ENCODE results near the gene FDXACB1. TPM values are rescaled to one million over a fixed set of nuclear protein-coding genes. Genes with fewer than 3 reads are reported as not detected.

The FDXACB1 gene
- total and polyA plus RNA-seq, 7 experiments from 2014 or later: 2.7 to 11.3 (median 5.8) TPM

- ChIA-PET CTCF (interaction anchor here (1.2 kb wide), 1 partner anchor 24 kb away, joined by 3 read pairs; no protein-coding TSS in a partner anchor), POLR2A (no interaction called here)
- no peaks in the 10 kb centered on the region for H3K4me1 ChIP-seq (ENCODE audit: control insufficient read depth in 2 of 2, insufficient read depth in 2 of 2, low read length in 2 of 2)
- Mint-ChIP-seq H3K27me3 (peaks cover 27 to 62% (median 34%) of the 10 kb centered on the region in 5 donors), H3K9me3 (peaks cover 0 to 4% (median 1%) of the 10 kb centered on the region in 11 donors), H3K4me1 (no peaks in the 10 kb centered on the region), H3K4me3 (no peak overlapping the region), H3K27ac (no peak overlapping the region), H3K36me3 (peaks cover 0 to 13% (median 5%) of the 10 kb centered on the region in 5 donors)
- peaks cover 0 to 3% of the 10 kb centered on the region in 2 donors for H3K27me3 ChIP-seq (ENCODE audit: control insufficient read depth in 2 of 2, insufficient read depth in 2 of 2, low read length in 2 of 2)
- ATAC-seq (no peak), DNase-seq (no peak)
- no peaks in the 10 kb centered on the region for H3K36me3 ChIP-seq (ENCODE audit: control insufficient read depth in 2 of 3, insufficient read depth in 3 of 3, low read length in 3 of 3)
- intact Hi-C loops (cut with micrococcal nuclease): no loop called here
- no peak overlapping the region for H3K27ac ChIP-seq (ENCODE audit: low read depth, low read length)
- no peak overlapping the region for H3K4me3 ChIP-seq (ENCODE audit: low read length)
- H3K9me3 ChIP-seq (ENCODE audit: control insufficient read depth in 2 of 3, low read length in 3 of 3): no peaks in the 10 kb centered on the region
Measured at GRCh38 chr11:111909378-111909777, 30.4 kb upstream of the FDXACB1 start.

- DNase-seq (no peak), ATAC-seq (no peak)
- intact Hi-C loops (cut with micrococcal nuclease): no loop called here
- Mint-ChIP-seq H3K27ac (no peak overlapping the region), H3K4me1 (no peaks in the 10 kb centered on the region), H3K4me3 (no peak overlapping the region), H3K36me3 (peaks cover 0 to 14% (median 5%) of the 10 kb centered on the region in 5 donors), H3K9me3 (peaks cover 0 to 4% (median 1%) of the 10 kb centered on the region in 11 donors), H3K27me3 (peaks cover 22 to 56% (median 28%) of the 10 kb centered on the region in 5 donors)
- ChIA-PET POLR2A (no interaction called here), CTCF (interaction anchor here (1.2 kb wide), 1 partner anchor 24 kb away, joined by 3 read pairs; no protein-coding TSS in a partner anchor)
- H3K36me3 ChIP-seq (ENCODE audit: control insufficient read depth in 2 of 3, insufficient read depth in 3 of 3, low read length in 3 of 3): no peaks in the 10 kb centered on the region
- no peaks in the 10 kb centered on the region for H3K9me3 ChIP-seq (ENCODE audit: control insufficient read depth in 2 of 3, low read length in 3 of 3)
- no peak overlapping the region for H3K4me3 ChIP-seq (ENCODE audit: low read length)
- no peaks in the 10 kb centered on the region for H3K4me1 ChIP-seq (ENCODE audit: control insufficient read depth in 2 of 2, insufficient read depth in 2 of 2, low read length in 2 of 2)
- H3K27ac ChIP-seq (ENCODE audit: low read depth, low read length): no peak overlapping the region
- peaks cover 0 to 3% of the 10 kb centered on the region in 2 donors for H3K27me3 ChIP-seq (ENCODE audit: control insufficient read depth in 2 of 2, insufficient read depth in 2 of 2, low read length in 2 of 2)
Measured at GRCh38 chr11:111908639-111909305, 29.8 kb upstream of the FDXACB1 start.

GRCh38 chr11:111906680-111907079 lies 27.7 kb upstream of the FDXACB1 start:
- DNase-seq: no peak
- Histone ChIP-seq H3K27ac (ENCODE audit: low read depth, low read length) (no peak overlapping the region), H3K4me3 (ENCODE audit: low read length) (no peak overlapping the region), H3K9me3 (ENCODE audit: control insufficient read depth in 2 of 3, low read length in 3 of 3) (no peaks in the 10 kb centered on the region), H3K4me1 (ENCODE audit: control insufficient read depth in 2 of 2, insufficient read depth in 2 of 2, low read length in 2 of 2) (no peaks in the 10 kb centered on the region), H3K27me3 (ENCODE audit: control insufficient read depth in 2 of 2, insufficient read depth in 2 of 2, low read length in 2 of 2) (no peaks in the 10 kb centered on the region), H3K36me3 (ENCODE audit: control insufficient read depth in 2 of 3, insufficient read depth in 3 of 3, low read length in 3 of 3) (no peaks in the 10 kb centered on the region)
- peaks cover 0 to 4% (median 1%) of the 10 kb centered on the region in 11 donors for H3K9me3 Mint-ChIP-seq
- no peak for ATAC-seq
- no peak overlapping the region for H3K4me3 Mint-ChIP-seq
- intact Hi-C loops (cut with micrococcal nuclease): no loop called here
- no peak overlapping the region for H3K27ac Mint-ChIP-seq
- H3K27me3 Mint-ChIP-seq: peaks cover 10 to 49% (median 17%) of the 10 kb centered on the region in 5 donors
- H3K36me3 Mint-ChIP-seq: peaks cover 0 to 30% (median 10%) of the 10 kb centered on the region in 5 donors
- POLR2A ChIA-PET: no interaction called here
- CTCF ChIA-PET: no interaction called here
- no peaks in the 10 kb centered on the region for H3K4me1 Mint-ChIP-seq

DNA sequence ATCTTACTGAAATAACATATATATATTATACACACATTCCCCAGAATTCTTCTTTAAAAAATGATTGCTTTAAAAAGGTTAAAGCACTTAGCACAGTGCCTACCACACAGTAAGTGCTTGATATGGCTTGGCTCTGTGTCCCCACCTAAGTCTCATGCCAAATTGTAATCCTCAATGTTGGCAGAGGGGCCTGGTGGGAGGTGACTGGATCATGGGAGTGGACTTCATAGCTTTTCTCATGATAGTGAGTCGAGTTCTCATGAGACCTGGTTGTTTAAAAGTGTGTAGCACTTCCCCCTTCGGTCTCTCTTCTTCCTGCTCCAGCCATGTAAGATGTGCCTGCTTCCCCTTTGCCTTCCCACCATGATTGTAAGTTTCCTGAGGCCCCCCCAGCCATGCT lies 26.4 kb upstream of the FDXACB1 start:
- Mint-ChIP-seq H3K9me3 (peaks cover 0 to 4% (median 1%) of the 10 kb centered on the region in 11 donors), H3K27ac (no peak overlapping the region), H3K36me3 (peaks cover 0 to 30% (median 11%) of the 10 kb centered on the region in 5 donors), H3K27me3 (peaks cover 0 to 37% (median 7%) of the 10 kb centered on the region in 5 donors), H3K4me1 (no peaks in the 10 kb centered on the region), H3K4me3 (no peak overlapping the region)
- intact Hi-C loops (cut with micrococcal nuclease): no loop called here
- Histone ChIP-seq H3K4me1 (ENCODE audit: control insufficient read depth in 2 of 2, insufficient read depth in 2 of 2, low read length in 2 of 2) (no peaks in the 10 kb centered on the region), H3K36me3 (ENCODE audit: control insufficient read depth in 2 of 3, insufficient read depth in 3 of 3, low read length in 3 of 3) (no peaks in the 10 kb centered on the region), H3K27ac (ENCODE audit: low read depth, low read length) (no peak overlapping the region), H3K4me3 (ENCODE audit: low read length) (no peak overlapping the region), H3K9me3 (ENCODE audit: control insufficient read depth in 2 of 3, low read length in 3 of 3) (no peaks in the 10 kb centered on the region), H3K27me3 (ENCODE audit: control insufficient read depth in 2 of 2, insufficient read depth in 2 of 2, low read length in 2 of 2) (no peaks in the 10 kb centered on the region)
- CTCF ChIA-PET: interaction anchor here (0.6 kb wide), 1 partner anchor 1496 kb away, joined by 3 read pairs; no protein-coding TSS in a partner anchor
- no peak for ATAC-seq
- DNase-seq: no peak
- POLR2A ChIA-PET: no interaction called here

- Histone ChIP-seq H3K4me3 (ENCODE audit: low read length) (no peak overlapping the region), H3K4me1 (ENCODE audit: control insufficient read depth in 2 of 2, insufficient read depth in 2 of 2, low read length in 2 of 2) (no peaks in the 10 kb centered on the region), H3K9me3 (ENCODE audit: control insufficient read depth in 2 of 3, low read length in 3 of 3) (no peaks in the 10 kb centered on the region), H3K27me3 (ENCODE audit: control insufficient read depth in 2 of 2, insufficient read depth in 2 of 2, low read length in 2 of 2) (no peaks in the 10 kb centered on the region), H3K27ac (ENCODE audit: low read depth, low read length) (no peak overlapping the region), H3K36me3 (ENCODE audit: control insufficient read depth in 2 of 3, insufficient read depth in 3 of 3, low read length in 3 of 3) (peaks cover 0 to 11% (median 0%) of the 10 kb centered on the region in 3 experiments)
- CTCF ChIA-PET: no interaction called here
- Mint-ChIP-seq H3K27ac (no peak overlapping the region), H3K36me3 (peaks cover 0 to 19% (median 8%) of the 10 kb centered on the region in 5 donors), H3K4me1 (no peaks in the 10 kb centered on the region), H3K4me3 (no peak overlapping the region), H3K27me3 (peaks cover 0 to 2% (median 0%) of the 10 kb centered on the region in 5 donors), H3K9me3 (no peaks in the 10 kb centered on the region)
- intact Hi-C loops (cut with micrococcal nuclease): no loop called here
- no peak for DNase-seq
- POLR2A ChIA-PET: interaction anchor here (1.1 kb wide), 1 partner anchor 200 kb away, joined by 3 read pairs; the partner anchor contains the start of genes SDHD and TIMM8B
- ATAC-seq: no peak
Measured at GRCh38 chr11:111886844-111887243, 7.9 kb upstream of the FDXACB1 start.

DNA sequence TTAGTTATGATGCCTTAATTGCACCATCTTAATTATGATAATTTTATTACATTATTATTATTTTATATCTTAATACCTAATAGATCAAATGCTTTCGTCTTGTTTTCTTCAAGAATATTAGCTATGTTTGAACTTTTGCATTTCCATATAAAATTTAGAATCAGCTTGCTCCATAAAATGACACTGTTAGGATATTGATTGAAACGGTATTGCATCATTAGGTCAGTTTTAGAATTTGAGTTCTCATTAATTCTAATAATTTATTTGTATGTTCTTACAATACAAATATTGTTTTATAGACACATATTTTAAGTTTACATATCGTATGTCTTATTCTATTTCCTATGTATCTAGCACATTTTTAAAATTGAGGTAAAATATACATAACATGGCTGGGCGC lies 7.1 kb upstream of the FDXACB1 start:
- DNase-seq: no peak
- Mint-ChIP-seq H3K27ac (no peak overlapping the region), H3K27me3 (no peaks in the 10 kb centered on the region), H3K9me3 (no peaks in the 10 kb centered on the region), H3K36me3 (peaks cover 0 to 19% (median 8%) of the 10 kb centered on the region in 5 donors), H3K4me3 (no peak overlapping the region), H3K4me1 (peaks cover 0 to 5% (median 0%) of the 10 kb centered on the region in 7 donors)
- Histone ChIP-seq H3K4me1 (ENCODE audit: control insufficient read depth in 2 of 2, insufficient read depth in 2 of 2, low read length in 2 of 2) (no peaks in the 10 kb centered on the region), H3K9me3 (ENCODE audit: control insufficient read depth in 2 of 3, low read length in 3 of 3) (no peaks in the 10 kb centered on the region), H3K36me3 (ENCODE audit: control insufficient read depth in 2 of 3, insufficient read depth in 3 of 3, low read length in 3 of 3) (peaks cover 0 to 11% (median 0%) of the 10 kb centered on the region in 3 experiments), H3K27me3 (ENCODE audit: control insufficient read depth in 2 of 2, insufficient read depth in 2 of 2, low read length in 2 of 2) (no peaks in the 10 kb centered on the region), H3K4me3 (ENCODE audit: low read length) (no peak overlapping the region), H3K27ac (ENCODE audit: low read depth, low read length) (no peak overlapping the region)
- ChIA-PET POLR2A (interaction anchor here (1.1 to 1.5 kb wide), 3 partner anchors 15 to 201 kb away, joined by 3 to 4 read pairs (median 3); partner anchors contain the start of genes ALG9, SDHD and TIMM8B), CTCF (interaction anchor here (0.6 to 0.7 kb wide), 2 partner anchors 39 to 41 kb away, joined by 4 to 6 read pairs; no protein-coding TSS in a partner anchor)
- intact Hi-C loops (cut with micrococcal nuclease): no loop called here
- ATAC-seq: no peak

All from naive thymus-derived CD4-positive, alpha-beta T cell (primary cell).